GM12874 (cell line): ENCODE results near the gene DGKB.

Source experiments
- CTCF ChIP-seq: IDR thresholded peaks from 2 replicates; pipeline ENCODE4 v1.5.1; 2011; ENCODE audit warnings: low read depth, mild to moderate bottlenecking, control low read depth, low read length, moderate library complexity; ENCODE audit not compliant: insufficient read depth

Gene DGKB

GRCh38 chr7:14400271-14400670 lies 502.3 kb downstream of the DGKB start:
- TF ChIP-seq CTCF, result no peak

GRCh38 chr7:14398526-14398925 lies 504.0 kb downstream of the DGKB start:
- no peak for TF ChIP-seq CTCF

GRCh38 chr7:14395860-14396259 lies 506.7 kb downstream of the DGKB start:
- TF ChIP-seq CTCF, result no peak

- no peak for TF ChIP-seq CTCF
These were observed 507.8 kb downstream of the DGKB start for GRCh38 chr7:14394786-14395185.

GRCh38 chr7:14389595-14389994 lies 513.0 kb downstream of the DGKB start:
- TF ChIP-seq CTCF, result no peak

GRCh38 chr7:14389181-14389591 lies 513.4 kb downstream of the DGKB start:
- TF ChIP-seq CTCF, result no peak

- no peak for TF ChIP-seq CTCF
These were observed 517.5 kb downstream of the DGKB start for GRCh38 chr7:14385074-14385473.

GRCh38 chr7:14381936-14382335 lies 520.6 kb downstream of the DGKB start:
- no peak for TF ChIP-seq CTCF
